Mesodermal cell (in vitro differentiated cells): ENCODE measurements around the gene GTPBP4. TPM values are rescaled to one million over a fixed set of nuclear protein-coding genes. Genes with fewer than 3 reads are reported as not detected.

ENCODE experiments used
- H3K27ac ChIP-seq: 2 replicates; pipeline ENCODE4 v1.7.0; 2013; ENCODE audit warnings: mild to moderate bottlenecking, low read depth, low read length, moderate library complexity; ENCODE audit not compliant: severe bottlenecking
- H3K36me3 ChIP-seq: 2 replicates; pipeline ENCODE4 v1.7.1; 2013; ENCODE audit warnings: mild to moderate bottlenecking, low read length, moderate library complexity; ENCODE audit not compliant: control insufficient read depth, insufficient read depth
- H3K4me1 ChIP-seq: one replicate; pipeline ENCODE4 v1.7.1; 2013; ENCODE audit warnings: mild to moderate bottlenecking, low read length; ENCODE audit not compliant: insufficient read depth, control insufficient read depth, poor library complexity, severe bottlenecking
- H3K4me3 ChIP-seq: 2 replicates; pipeline ENCODE4 v1.7.0; 2013; ENCODE audit warnings: low read length, control low read depth, mild to moderate bottlenecking; ENCODE audit not compliant: insufficient read depth, poor library complexity, severe bottlenecking; ENCODE audit errors: extremely low read depth
- H3K9me3 ChIP-seq: 2 replicates; pipeline ENCODE4 v1.7.1; 2013; ENCODE audit warnings: mild to moderate bottlenecking, low read length, moderate library complexity; ENCODE audit not compliant: control insufficient read depth
- WGBS, 2 experiments: methylation state at CpG; one replicate each; pipeline ENCODE4 v1.1.5; 2013; ENCODE audit warnings: missing lambda C conversion rate in 2 of 2; ENCODE audit not compliant: insufficient coverage in 2 of 2; 5-methylcytosine and 5-hydroxymethylcytosine counted together
- polyA plus RNA-seq, 2 experiments: library from polyadenylated mRNA; stranded (reverse); fragments of 50-300 nt; gene quantifications; one replicate each; pipeline ENCODE4 v1.2.3, GENCODE V29; 2013

The GTPBP4 gene
- polyA plus RNA-seq (2013, experiment 1 of 2): 54.4 TPM
- 65.8 TPM for polyA plus RNA-seq (2013, experiment 2 of 2)

DNA sequence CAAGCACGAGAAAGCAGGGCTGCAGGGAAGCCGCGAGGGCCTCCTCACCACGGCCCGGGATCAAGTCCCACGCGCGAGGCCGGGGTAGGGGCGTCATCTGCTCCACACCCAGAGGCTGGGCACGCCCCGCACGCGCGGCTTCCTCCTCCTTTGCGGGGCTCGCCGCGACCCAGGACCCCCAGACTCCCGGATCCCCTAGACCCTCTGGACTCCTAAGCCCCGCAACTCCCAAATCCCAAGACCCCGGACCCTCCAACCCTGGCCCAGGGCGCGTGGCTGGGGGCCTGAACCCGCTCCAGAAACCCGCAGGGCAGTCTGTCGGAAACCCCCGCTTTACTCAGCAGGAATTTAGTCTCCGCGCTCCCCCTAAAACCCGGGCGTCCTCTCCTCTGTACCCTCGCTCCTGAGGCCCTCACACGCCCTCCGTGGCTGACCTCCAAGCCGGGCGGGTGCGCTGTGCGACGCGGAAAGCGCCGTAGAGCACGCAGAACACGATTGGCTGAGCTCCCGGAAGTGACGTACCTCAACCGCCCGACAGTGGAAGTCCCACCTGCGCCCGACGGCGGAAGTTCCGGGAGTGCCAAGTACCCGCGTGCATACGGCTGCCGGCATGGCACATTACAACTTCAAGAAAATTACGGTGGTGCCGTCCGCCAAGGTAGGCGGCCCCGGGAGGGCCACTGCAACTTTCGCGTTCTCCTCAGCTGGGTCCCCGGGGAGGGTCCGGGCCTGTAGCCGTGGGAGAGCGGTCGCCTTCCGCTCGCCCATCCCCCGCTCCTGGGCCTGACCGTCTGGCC, at the start of gene GTPBP4:
GTPBP4 (plus strand) TSS at position 565 of the 797 bp plus-strand sequence; CDS start at position 611, 46 bp downstream.
- WGBS, 2 experiments: 0% methylated on average over 54 to 61 of the region's 74 CpGs
- Histone ChIP-seq H3K9me3 (no peaks in the 10 kb centered on the region), H3K4me1 (peaks cover 15% of the 10 kb centered on the region), H3K27ac (peak within 1 kb of the TSS; percentile 85), H3K4me3 (peak within 1 kb of the TSS; percentile 85), H3K36me3 (peaks cover 34% of the 10 kb centered on the region)

DNA sequence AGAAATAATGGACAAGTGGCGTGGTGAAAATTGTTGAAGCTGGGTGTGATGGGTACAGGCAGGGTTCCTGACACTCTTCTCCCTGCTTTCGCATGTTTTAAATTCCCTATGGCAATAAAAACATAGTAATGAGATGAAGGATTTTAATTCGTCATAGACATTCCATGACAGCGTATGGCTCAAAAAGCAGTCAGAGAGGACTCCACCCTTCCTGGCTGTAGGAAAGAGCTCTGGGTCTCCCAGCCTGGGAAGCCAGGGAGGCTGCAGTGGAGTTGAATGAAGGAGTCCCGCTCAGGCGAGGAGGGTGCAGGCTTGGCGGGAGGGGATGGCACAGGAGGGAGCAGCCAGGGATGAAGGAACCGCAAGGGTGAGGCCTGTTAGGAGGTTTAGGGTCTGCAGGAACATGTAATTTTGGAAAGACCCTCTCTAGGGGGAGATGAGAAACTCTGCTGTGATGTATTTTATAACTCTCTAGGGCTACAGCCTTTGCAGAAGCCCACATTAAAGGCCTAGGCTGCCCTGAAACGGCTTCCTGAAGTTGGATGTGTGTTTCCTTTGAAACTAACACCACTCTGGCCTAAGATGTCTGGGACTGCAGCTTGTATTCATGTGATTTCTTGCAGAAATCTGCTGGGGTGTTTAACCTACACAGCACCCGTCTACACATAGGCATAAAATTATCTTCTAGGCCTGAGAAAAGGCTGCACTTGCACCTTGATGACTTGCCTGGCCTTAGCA, 49.1 kb upstream of the GTPBP4 start:
- no peak overlapping the region for H3K27ac ChIP-seq
- no peaks in the 10 kb centered on the region for H3K36me3 ChIP-seq
- H3K4me3 ChIP-seq: no peak overlapping the region
- WGBS, 2 experiments: 88 to 91% methylated on average over 7 to 9 of the region's 10 CpGs
- H3K4me1 ChIP-seq: no peaks in the 10 kb centered on the region
- H3K9me3 ChIP-seq: no peaks in the 10 kb centered on the region

- WGBS, 2 experiments: 93 to 94% methylated on average over 14 to 16 of the region's 17 CpGs
Observed at GRCh38 chr10:943334-944033, 44.8 kb upstream of the GTPBP4 start.

DNA sequence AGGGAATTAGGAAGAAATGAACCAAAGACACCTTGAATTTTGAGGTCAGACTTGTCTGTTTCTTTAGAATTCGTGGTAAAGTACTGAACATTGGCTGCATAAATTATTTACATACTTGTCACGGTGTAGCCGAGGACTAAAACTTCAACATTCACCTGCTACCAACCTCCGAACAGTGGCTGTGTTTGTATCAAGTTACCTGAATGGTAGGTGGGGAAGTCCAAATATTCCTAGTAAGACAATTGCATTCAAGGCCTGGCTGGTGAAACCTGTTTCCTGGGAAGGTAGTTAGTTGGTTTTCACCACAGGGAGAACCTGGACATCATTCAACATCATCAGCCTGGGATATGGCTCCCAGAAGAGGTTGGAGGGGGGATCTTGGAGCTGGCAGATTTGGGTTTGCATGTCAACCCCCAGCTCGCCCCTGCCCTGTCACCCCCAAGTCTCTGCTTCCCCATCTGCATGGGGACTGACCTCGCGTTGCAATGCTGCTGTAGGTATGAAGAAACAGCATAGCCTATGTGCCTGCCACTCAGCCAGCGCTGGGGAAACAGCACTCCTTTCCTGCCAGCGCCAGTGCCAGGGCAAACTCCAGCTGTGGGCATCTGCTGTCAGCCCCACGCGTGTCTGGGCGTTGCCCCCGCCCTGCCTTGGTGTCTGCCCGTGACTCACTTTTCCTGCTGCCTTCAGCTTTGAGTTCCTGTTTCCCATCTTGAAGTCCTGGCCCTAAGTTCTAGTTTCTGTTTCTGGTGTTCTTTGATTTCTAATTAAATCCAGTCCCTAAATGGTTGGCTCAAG, 44.0 kb upstream of the GTPBP4 start:
- H3K4me3 ChIP-seq: no peak overlapping the region
- peaks cover 3% of the 10 kb centered on the region for H3K4me1 ChIP-seq
- no peak overlapping the region for H3K27ac ChIP-seq
- WGBS, 2 experiments: 93 to 94% methylated on average over 10 of the region's 14 CpGs
- no peaks in the 10 kb centered on the region for H3K36me3 ChIP-seq
- H3K9me3 ChIP-seq: no peaks in the 10 kb centered on the region

More at GRCh38 chr10:943334-944033, 44.8 kb upstream of the GTPBP4 start:
- H3K36me3 ChIP-seq: no peaks in the 10 kb centered on the region
- no peaks in the 10 kb centered on the region for H3K9me3 ChIP-seq
- H3K4me3 ChIP-seq: no peak overlapping the region
- peaks cover 3% of the 10 kb centered on the region for H3K4me1 ChIP-seq
- no peak overlapping the region for H3K27ac ChIP-seq

DNA sequence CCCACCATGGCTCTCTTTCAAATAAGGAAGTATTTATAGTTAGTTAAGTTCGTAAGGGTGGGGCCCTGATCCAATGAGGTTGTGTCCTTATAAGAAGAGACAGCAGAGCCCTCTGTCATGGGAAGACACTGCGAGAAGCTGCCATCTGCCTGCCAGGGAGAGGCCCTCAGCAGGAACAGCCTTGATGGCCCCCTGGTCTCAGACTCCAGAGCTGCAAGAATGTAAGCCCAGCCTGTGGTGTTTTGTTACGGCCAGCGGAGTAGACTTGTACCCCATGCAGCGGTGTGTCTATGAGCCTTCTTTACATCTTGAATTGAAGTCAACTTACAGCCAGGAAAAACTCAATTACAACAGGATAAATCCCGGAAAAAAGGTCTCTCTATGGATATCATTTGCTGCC, 42.5 kb upstream of the GTPBP4 start:
- Histone ChIP-seq H3K27ac (no peak overlapping the region), H3K36me3 (no peaks in the 10 kb centered on the region), H3K9me3 (no peaks in the 10 kb centered on the region), H3K4me3 (no peak overlapping the region), H3K4me1 (peaks cover 3% of the 10 kb centered on the region)
- 83 to 87% methylated on average over 5 to 6 of the region's 6 CpGs for WGBS, 2 experiments

- 90 to 95% methylated on average over 9 of the region's 9 CpGs for WGBS, 2 experiments
Observed at GRCh38 chr10:947051-947450, 41.2 kb upstream of the GTPBP4 start.

GRCh38 chr10:947881-948280, 40.4 kb upstream of the GTPBP4 start:
- WGBS, 2 experiments: 94 to 96% methylated on average over 9 to 10 of the region's 10 CpGs
- H3K9me3 ChIP-seq: no peaks in the 10 kb centered on the region
- H3K36me3 ChIP-seq: no peaks in the 10 kb centered on the region
- peaks cover 3% of the 10 kb centered on the region for H3K4me1 ChIP-seq
- H3K27ac ChIP-seq: no peak overlapping the region
- no peak overlapping the region for H3K4me3 ChIP-seq

More at GRCh38 chr10:947051-947450, 41.2 kb upstream of the GTPBP4 start:
- H3K36me3 ChIP-seq: no peaks in the 10 kb centered on the region
- H3K4me1 ChIP-seq: peaks cover 3% of the 10 kb centered on the region
- no peak overlapping the region for H3K27ac ChIP-seq
- no peaks in the 10 kb centered on the region for H3K9me3 ChIP-seq
- H3K4me3 ChIP-seq: no peak overlapping the region

- Histone ChIP-seq H3K4me3 (no peak overlapping the region), H3K9me3 (no peaks in the 10 kb centered on the region), H3K27ac (no peak overlapping the region), H3K36me3 (no peaks in the 10 kb centered on the region), H3K4me1 (peaks cover 3% of the 10 kb centered on the region)
- 84 to 94% methylated on average over 5 to 9 of the region's 10 CpGs for WGBS, 2 experiments
Observed at GRCh38 chr10:948347-948746, 39.9 kb upstream of the GTPBP4 start.

GRCh38 chr10:949446-949845, 38.8 kb upstream of the GTPBP4 start:
- no peaks in the 10 kb centered on the region for H3K36me3 ChIP-seq
- peaks cover 2% of the 10 kb centered on the region for H3K4me1 ChIP-seq
- WGBS, 2 experiments: 79 to 92% methylated on average over 8 to 9 of the region's 9 CpGs
- H3K4me3 ChIP-seq: no peak overlapping the region
- no peak overlapping the region for H3K27ac ChIP-seq
- no peaks in the 10 kb centered on the region for H3K9me3 ChIP-seq

GRCh38 chr10:953836-954235, 34.4 kb upstream of the GTPBP4 start:
- H3K36me3 ChIP-seq: no peaks in the 10 kb centered on the region
- no peaks in the 10 kb centered on the region for H3K9me3 ChIP-seq
- no peaks in the 10 kb centered on the region for H3K4me1 ChIP-seq
- H3K4me3 ChIP-seq: no peak overlapping the region
- 94 to 96% methylated on average over 11 of the region's 11 CpGs for WGBS, 2 experiments
- no peak overlapping the region for H3K27ac ChIP-seq
